ENCODE measurements around the gene AMBRA1.

The AMBRA1 gene

GRCh38 chr11:46386005-46386578, 207.7 kb downstream of the AMBRA1 start:
- Histone ChIP-seq H3K27ac (replicated peaks) (no peak overlapping the region), H3K27me3 (ENCODE audit: insufficient read depth, poor library complexity, severe bottlenecking) (peaks cover 29% of the 10 kb centered on the region), H3K4me3 (replicated peaks; ENCODE audit: insufficient read depth, low read length) (no peak overlapping the region)
- TF ChIP-seq CTCF (IDR thresholded peaks at IDR 0.05; ENCODE audit: insufficient read depth, low read length): no peak
- no peak for TF ChIP-seq GABPA (IDR thresholded peaks at IDR 0.05; ENCODE audit: low read depth)
- TF ChIP-seq, protein P1, sequence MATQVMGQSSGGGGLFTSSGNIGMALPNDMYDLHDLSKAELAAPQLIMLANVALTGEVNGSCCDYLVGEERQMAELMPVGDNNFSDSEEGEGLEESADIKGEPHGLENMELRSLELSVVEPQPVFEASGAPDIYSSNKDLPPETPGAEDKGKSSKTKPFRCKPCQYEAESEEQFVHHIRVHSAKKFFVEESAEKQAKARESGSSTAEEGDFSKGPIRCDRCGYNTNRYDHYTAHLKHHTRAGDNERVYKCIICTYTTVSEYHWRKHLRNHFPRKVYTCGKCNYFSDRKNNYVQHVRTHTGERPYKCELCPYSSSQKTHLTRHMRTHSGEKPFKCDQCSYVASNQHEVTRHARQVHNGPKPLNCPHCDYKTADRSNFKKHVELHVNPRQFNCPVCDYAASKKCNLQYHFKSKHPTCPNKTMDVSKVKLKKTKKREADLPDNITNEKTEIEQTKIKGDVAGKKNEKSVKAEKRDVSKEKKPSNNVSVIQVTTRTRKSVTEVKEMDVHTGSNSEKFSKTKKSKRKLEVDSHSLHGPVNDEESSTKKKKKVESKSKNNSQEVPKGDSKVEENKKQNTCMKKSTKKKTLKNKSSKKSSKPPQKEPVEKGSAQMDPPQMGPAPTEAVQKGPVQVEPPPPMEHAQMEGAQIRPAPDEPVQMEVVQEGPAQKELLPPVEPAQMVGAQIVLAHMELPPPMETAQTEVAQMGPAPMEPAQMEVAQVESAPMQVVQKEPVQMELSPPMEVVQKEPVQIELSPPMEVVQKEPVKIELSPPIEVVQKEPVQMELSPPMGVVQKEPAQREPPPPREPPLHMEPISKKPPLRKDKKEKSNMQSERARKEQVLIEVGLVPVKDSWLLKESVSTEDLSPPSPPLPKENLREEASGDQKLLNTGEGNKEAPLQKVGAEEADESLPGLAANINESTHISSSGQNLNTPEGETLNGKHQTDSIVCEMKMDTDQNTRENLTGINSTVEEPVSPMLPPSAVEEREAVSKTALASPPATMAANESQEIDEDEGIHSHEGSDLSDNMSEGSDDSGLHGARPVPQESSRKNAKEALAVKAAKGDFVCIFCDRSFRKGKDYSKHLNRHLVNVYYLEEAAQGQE (IDR thresholded peaks at IDR 0.05; ENCODE audit: insufficient replicate concordance, low read depth): no peak
- TF ChIP-seq SPI1 (IDR thresholded peaks at IDR 0.05; ENCODE audit: borderline replicate concordance, low read depth): no peak
- TF ChIP-seq POLR2AphosphoS5 (IDR thresholded peaks at IDR 0.05; ENCODE audit: low read depth): no peak
- no peak for DNase-seq (ENCODE audit: low read depth in 1 of 2, low spot score in 1 of 2)

DNA sequence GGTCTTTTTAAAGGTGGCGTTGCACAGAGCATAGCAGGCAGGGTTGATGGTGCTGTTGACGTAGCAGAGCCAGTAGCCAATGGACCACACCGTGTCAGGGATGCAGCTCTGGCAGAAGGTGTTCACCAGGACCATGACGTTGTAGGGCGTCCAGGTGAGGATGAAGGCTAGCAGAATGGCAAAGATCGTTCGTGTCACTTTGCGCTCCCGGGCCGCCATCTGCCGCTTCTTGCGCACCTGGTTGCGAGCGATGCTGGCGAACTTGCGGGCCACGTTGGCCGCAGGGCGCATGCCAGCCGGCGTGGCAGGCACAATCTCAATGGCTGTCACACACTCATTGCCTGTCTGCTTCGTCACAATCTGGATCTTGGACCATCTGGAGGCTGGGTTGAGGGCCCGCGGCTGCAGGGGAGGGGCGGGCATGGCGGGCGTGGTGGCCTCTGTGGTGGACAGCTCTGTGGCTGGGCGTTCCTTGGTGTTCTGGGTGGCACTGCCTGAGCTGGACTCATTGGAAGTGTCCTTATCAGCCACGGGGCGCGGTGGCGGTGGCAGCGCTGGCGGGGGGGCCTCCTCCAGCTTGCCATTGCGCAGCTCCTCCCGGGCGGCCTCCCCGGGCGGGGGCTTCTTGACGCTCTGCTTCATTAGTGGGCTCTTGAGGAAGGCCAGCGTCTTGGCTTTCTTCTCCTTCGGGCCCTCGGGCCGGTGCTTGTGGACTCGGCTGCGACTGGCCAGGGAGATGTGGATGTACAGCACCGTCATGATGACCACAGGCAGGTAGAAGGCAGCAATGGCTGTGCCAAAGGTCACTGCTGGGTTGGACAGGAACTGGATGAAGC, 208.4 kb downstream of the AMBRA1 start:
- Histone ChIP-seq H3K27me3 (ENCODE audit: insufficient read depth, poor library complexity, severe bottlenecking) (peaks cover 30% of the 10 kb centered on the region), H3K4me3 (replicated peaks; ENCODE audit: insufficient read depth, low read length) (no peak overlapping the region), H3K27ac (replicated peaks) (no peak overlapping the region)
- DNase-seq (ENCODE audit: low read depth in 1 of 2, low spot score in 1 of 2): no peak
- TF ChIP-seq POLR2AphosphoS5 (IDR thresholded peaks at IDR 0.05; ENCODE audit: low read depth) (no peak), SPI1 (IDR thresholded peaks at IDR 0.05; ENCODE audit: borderline replicate concordance, low read depth) (no peak), GABPA (IDR thresholded peaks at IDR 0.05; ENCODE audit: low read depth) (no peak), CTCF (IDR thresholded peaks at IDR 0.05; ENCODE audit: insufficient read depth, low read length) (no peak)
- TF ChIP-seq, protein P1 (IDR thresholded peaks at IDR 0.05; ENCODE audit: insufficient replicate concordance, low read depth): no peak

GRCh38 chr11:46383974-46384701, 209.7 kb downstream of the AMBRA1 start:
- Histone ChIP-seq H3K27ac (replicated peaks) (no peak overlapping the region), H3K27me3 (ENCODE audit: insufficient read depth, poor library complexity, severe bottlenecking) (peaks cover 21% of the 10 kb centered on the region), H3K4me3 (replicated peaks; ENCODE audit: insufficient read depth, low read length) (no peak overlapping the region)
- TF ChIP-seq SPI1 (IDR thresholded peaks at IDR 0.05; ENCODE audit: borderline replicate concordance, low read depth) (no peak), CTCF (IDR thresholded peaks at IDR 0.05; ENCODE audit: insufficient read depth, low read length) (no peak), GABPA (IDR thresholded peaks at IDR 0.05; ENCODE audit: low read depth) (no peak), POLR2AphosphoS5 (IDR thresholded peaks at IDR 0.05; ENCODE audit: low read depth) (no peak)
- TF ChIP-seq, protein P1 (IDR thresholded peaks at IDR 0.05; ENCODE audit: insufficient replicate concordance, low read depth): no peak
- DNase-seq (ENCODE audit: low read depth in 1 of 2, low spot score in 1 of 2): no peak
